ENCODE measurements around the gene GNPDA1. TPM values are rescaled to one million over a fixed set of nuclear protein-coding genes. Genes with fewer than 3 reads are reported as not detected.

The GNPDA1 gene
- total and polyA plus RNA-seq, 10 donors: 13.9 to 35.7 (median 29.3) TPM

DNA sequence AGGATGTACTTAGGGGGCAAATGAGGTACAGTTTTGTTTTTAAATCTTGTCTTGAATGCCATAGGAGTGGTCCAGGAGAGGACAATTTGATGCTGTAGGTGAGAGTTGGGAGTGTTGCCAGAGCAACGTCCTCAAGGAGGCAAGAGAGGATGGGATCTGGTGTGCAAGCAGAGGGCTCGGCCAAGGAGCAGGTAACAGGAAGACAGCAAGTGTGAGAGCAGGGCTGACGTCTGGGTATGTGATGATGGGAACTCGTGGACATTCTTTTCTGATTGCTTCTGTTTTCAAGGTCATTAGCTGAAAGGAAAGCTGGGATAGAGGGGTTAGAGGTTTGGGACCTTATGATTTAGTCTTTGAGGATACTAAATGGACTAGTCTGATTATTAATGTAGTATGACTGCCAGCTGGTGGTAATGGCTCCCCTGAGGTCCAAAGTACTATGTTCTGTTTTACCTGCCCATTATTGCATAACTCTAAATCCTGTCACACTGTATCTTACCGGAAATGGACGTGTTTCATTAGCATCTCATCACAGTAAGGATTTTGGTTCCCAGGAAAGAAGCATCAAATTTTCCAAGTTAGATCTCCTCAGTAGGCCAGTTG, 15.4 kb downstream of the GNPDA1 start:
- intact Hi-C loops (cut with DNase I; ENCODE audit: low total_unique reads): loop anchor here (10.0 kb wide), 1 partner anchor 707 kb away; no protein-coding TSS in a partner anchor
- H3K4me1 ChIP-seq: peaks cover 0 to 4% (median 0%) of the 10 kb centered on the region in 6 donors
- TF ChIP-seq, protein P1, sequence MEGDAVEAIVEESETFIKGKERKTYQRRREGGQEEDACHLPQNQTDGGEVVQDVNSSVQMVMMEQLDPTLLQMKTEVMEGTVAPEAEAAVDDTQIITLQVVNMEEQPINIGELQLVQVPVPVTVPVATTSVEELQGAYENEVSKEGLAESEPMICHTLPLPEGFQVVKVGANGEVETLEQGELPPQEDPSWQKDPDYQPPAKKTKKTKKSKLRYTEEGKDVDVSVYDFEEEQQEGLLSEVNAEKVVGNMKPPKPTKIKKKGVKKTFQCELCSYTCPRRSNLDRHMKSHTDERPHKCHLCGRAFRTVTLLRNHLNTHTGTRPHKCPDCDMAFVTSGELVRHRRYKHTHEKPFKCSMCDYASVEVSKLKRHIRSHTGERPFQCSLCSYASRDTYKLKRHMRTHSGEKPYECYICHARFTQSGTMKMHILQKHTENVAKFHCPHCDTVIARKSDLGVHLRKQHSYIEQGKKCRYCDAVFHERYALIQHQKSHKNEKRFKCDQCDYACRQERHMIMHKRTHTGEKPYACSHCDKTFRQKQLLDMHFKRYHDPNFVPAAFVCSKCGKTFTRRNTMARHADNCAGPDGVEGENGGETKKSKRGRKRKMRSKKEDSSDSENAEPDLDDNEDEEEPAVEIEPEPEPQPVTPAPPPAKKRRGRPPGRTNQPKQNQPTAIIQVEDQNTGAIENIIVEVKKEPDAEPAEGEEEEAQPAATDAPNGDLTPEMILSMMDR (IDR thresholded peaks at IDR 0.05 in 8 of 11, conservative IDR thresholded peaks at IDR 0.05 in 3 of 11): no peak
- TF ChIP-seq POLR2A (IDR thresholded peaks at IDR 0.05): no peak
- no peaks in the 10 kb centered on the region for H3K9me3 ChIP-seq
- H3K36me3 ChIP-seq: peaks cover 0 to 87% (median 34%) of the 10 kb centered on the region in 6 donors
- no peak overlapping the region for H3K27ac ChIP-seq
- no peak for DNase-seq
- 66 to 78% (median 70%) methylated on average over 6 of the region's 6 CpGs for WGBS, 5 donors
- no peak overlapping the region for H3K4me3 ChIP-seq
- H3K27me3 ChIP-seq (replicated peaks in 1 of 7): no peaks in the 10 kb centered on the region

DNA sequence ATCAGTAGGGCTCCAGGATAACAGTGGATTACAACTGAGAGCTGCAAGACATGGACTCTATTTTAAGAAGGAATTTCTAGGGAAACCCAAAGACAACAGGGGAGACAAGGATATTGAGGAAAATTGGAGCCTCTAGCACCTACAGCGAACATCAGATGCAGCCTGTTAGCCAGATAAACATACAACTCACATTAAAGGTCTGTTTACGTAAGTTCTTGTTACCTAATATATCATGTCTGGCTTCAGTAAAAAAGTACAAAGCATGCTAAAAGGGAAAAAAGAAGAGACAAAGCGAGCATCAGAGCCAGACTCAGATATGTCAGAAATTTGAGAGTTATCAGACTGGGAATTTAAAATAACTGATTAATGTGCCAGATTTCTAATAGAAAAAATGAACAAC, 17.2 kb downstream of the GNPDA1 start:
- DNase-seq: no peak
- intact Hi-C loops (cut with DNase I; ENCODE audit: low total_unique reads): loop anchor here (10.0 kb wide), 1 partner anchor 709 kb away; no protein-coding TSS in a partner anchor
- H3K4me1 ChIP-seq: peaks cover 0 to 9% (median 0%) of the 10 kb centered on the region in 6 donors
- H3K4me3 ChIP-seq: no peak overlapping the region
- no peak for TF ChIP-seq POLR2A (IDR thresholded peaks at IDR 0.05)
- TF ChIP-seq, protein P1 (IDR thresholded peaks at IDR 0.05 in 8 of 11, conservative IDR thresholded peaks at IDR 0.05 in 3 of 11): no peak
- TF ChIP-seq POLR2AphosphoS5 (IDR thresholded peaks at IDR 0.05): no peak
- no peaks in the 10 kb centered on the region for H3K27me3 ChIP-seq (replicated peaks in 1 of 7)
- WGBS, 5 donors: 96 to 99% (median 98%) methylated on average over 3 of the region's 3 CpGs
- no peaks in the 10 kb centered on the region for H3K9me3 ChIP-seq
- peaks cover 0 to 86% (median 23%) of the 10 kb centered on the region in 6 donors for H3K36me3 ChIP-seq
- H3K27ac ChIP-seq: no peak overlapping the region

DNA sequence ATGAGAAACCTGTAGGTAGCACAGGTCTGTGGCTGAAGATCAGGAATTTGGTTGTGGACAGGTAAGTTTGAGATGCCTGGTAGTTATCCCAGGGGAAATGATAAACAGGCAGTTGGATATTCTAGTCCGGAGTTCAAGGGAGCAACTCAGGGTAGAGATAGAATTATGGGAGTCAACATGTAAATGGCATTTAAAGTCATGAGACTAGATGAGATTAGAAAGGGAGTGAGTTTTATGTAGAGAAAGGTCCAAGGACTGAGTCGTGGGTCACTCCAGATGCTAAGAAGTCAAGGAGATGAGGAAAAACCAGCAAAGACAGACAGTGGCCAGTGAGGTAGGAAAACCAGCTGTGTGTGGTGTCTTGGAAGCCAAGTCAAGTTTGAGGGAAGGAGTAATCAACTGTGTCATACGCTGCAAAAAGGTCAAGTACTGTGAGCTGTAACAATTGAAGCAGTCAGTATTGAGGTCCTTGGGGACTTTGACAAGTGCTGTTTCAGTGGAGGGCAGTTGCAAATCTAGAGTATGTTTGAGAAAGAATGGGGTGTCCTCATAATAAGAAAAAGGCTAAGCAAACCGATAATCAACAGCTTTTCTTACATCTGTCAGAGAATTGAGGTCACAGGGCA, 18.2 kb downstream of the GNPDA1 start:
- 62 to 81% (median 68%) methylated on average over 4 of the region's 4 CpGs for WGBS, 5 donors
- intact Hi-C loops (cut with DNase I; ENCODE audit: low total_unique reads): loop anchor here (10.0 kb wide), 1 partner anchor 710 kb away; no protein-coding TSS in a partner anchor
- TF ChIP-seq POLR2A (IDR thresholded peaks at IDR 0.05) (no peak), POLR2AphosphoS5 (IDR thresholded peaks at IDR 0.05) (no peak)
- TF ChIP-seq, protein P1 (IDR thresholded peaks at IDR 0.05 in 8 of 11, conservative IDR thresholded peaks at IDR 0.05 in 3 of 11): no peak
- Histone ChIP-seq H3K4me3 (no peak overlapping the region), H3K4me1 (peaks cover 0 to 9% (median 0%) of the 10 kb centered on the region in 6 donors), H3K27ac (no peak overlapping the region), H3K27me3 (replicated peaks in 1 of 7) (no peaks in the 10 kb centered on the region), H3K9me3 (no peaks in the 10 kb centered on the region), H3K36me3 (peaks cover 0 to 87% (median 27%) of the 10 kb centered on the region in 6 donors)
- no peak for DNase-seq

DNA sequence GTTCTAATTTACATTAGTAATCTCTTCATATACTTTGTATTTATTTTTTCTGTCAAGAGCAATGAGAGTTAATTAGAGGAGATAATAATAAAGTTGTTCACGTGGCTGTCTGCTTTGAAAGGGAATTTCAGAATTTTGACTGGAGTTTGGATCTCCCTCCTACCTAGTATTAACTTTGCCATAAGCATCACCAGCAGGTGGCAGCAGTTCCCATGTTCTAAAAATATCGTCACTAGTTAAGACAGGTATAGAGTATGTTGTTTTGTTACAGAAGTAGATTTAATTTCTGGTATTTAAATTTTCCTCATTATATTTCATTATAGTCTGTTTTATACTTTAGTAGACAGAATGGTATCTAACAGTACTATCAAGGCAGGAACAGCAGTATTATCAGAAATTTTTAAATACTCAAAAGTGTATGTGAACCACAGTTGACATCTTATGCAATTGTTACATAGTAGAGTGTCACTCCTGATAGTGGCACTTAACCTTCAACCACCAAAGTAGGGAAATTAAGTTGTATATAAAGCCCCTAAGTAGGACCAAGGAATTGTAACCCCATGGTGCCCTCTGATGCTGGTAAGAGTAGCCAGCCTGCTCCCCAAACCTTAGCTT, 20.4 kb downstream of the GNPDA1 start:
- peaks cover 0 to 87% (median 39%) of the 10 kb centered on the region in 6 donors for H3K36me3 ChIP-seq
- no peak for DNase-seq

More for the DNA sequence above, 20.4 kb downstream of the GNPDA1 start:
- intact Hi-C loops (cut with DNase I; ENCODE audit: low total_unique reads): loop anchor here (10.0 kb wide), 1 partner anchor 712 kb away; no protein-coding TSS in a partner anchor
- Histone ChIP-seq H3K4me1 (peaks cover 0 to 9% (median 0%) of the 10 kb centered on the region in 6 donors), H3K27me3 (replicated peaks in 1 of 7) (no peaks in the 10 kb centered on the region), H3K4me3 (no peak overlapping the region), H3K27ac (no peak overlapping the region), H3K9me3 (no peaks in the 10 kb centered on the region)
- TF ChIP-seq POLR2A (IDR thresholded peaks at IDR 0.05): no peak
- TF ChIP-seq, protein P1 (IDR thresholded peaks at IDR 0.05 in 8 of 11, conservative IDR thresholded peaks at IDR 0.05 in 3 of 11): peak; percentile 55 to 85 (median 74)
- WGBS, 5 donors: 11 to 27% (median 15%) methylated on average over 2 of the region's 2 CpGs

Data from spleen (tissue), 11 donors.